ENCODE data around the gene LRTM2. TPM values are rescaled to one million over a fixed set of nuclear protein-coding genes. Genes with fewer than 3 reads are reported as not detected.

The LRTM2 gene
- total RNA-seq, 6 experiments from 2014 or later = not detected

DNA sequence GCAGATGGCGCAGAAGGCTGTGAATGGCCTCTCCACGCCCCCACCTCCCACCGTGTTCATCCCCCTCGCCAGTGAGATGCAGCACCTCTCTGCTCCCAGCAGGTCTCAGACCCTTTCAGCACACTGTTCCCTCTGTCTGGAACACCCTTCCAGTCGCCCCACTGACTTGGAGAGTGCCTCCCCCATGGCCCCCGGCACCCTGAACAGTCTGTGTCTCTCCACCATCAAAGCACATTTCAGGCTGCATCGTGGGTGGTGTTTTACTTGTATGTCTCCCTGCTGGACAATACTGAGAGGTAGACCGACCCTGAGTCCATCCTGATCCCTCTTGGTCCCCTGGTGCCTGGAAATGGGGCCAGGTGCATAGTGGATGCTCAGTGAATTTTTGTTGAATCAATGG, 63.1 kb downstream of the LRTM2 start:
- Mint-ChIP-seq H3K4me1 (ENCODE audit: low read depth) (no peaks in the 10 kb centered on the region), H3K4me3 (no peak overlapping the region), H3K27ac (no peak overlapping the region), H3K9me3 (no peaks in the 10 kb centered on the region), H3K36me3 (ENCODE audit: low read depth) (no peaks in the 10 kb centered on the region), H3K27me3 (ENCODE audit: insufficient read depth) (peaks cover 51% of the 10 kb centered on the region)
- TF ChIP-seq, protein P1, sequence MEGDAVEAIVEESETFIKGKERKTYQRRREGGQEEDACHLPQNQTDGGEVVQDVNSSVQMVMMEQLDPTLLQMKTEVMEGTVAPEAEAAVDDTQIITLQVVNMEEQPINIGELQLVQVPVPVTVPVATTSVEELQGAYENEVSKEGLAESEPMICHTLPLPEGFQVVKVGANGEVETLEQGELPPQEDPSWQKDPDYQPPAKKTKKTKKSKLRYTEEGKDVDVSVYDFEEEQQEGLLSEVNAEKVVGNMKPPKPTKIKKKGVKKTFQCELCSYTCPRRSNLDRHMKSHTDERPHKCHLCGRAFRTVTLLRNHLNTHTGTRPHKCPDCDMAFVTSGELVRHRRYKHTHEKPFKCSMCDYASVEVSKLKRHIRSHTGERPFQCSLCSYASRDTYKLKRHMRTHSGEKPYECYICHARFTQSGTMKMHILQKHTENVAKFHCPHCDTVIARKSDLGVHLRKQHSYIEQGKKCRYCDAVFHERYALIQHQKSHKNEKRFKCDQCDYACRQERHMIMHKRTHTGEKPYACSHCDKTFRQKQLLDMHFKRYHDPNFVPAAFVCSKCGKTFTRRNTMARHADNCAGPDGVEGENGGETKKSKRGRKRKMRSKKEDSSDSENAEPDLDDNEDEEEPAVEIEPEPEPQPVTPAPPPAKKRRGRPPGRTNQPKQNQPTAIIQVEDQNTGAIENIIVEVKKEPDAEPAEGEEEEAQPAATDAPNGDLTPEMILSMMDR (IDR thresholded peaks at IDR 0.05) = no peak
- no peak for DNase-seq

GRCh38 chr12:1884651-1885050, 64.3 kb downstream of the LRTM2 start:
- TF ChIP-seq, protein P1 (IDR thresholded peaks at IDR 0.05) = no peak
- H3K27me3 Mint-ChIP-seq (ENCODE audit: insufficient read depth) = peaks cover 46% of the 10 kb centered on the region
- H3K4me1 Mint-ChIP-seq (ENCODE audit: low read depth) = no peaks in the 10 kb centered on the region
- no peak overlapping the region for H3K27ac Mint-ChIP-seq
- DNase-seq = no peak
- no peaks in the 10 kb centered on the region for H3K9me3 Mint-ChIP-seq
- no peaks in the 10 kb centered on the region for H3K36me3 Mint-ChIP-seq (ENCODE audit: low read depth)
- H3K4me3 Mint-ChIP-seq = no peak overlapping the region

DNA sequence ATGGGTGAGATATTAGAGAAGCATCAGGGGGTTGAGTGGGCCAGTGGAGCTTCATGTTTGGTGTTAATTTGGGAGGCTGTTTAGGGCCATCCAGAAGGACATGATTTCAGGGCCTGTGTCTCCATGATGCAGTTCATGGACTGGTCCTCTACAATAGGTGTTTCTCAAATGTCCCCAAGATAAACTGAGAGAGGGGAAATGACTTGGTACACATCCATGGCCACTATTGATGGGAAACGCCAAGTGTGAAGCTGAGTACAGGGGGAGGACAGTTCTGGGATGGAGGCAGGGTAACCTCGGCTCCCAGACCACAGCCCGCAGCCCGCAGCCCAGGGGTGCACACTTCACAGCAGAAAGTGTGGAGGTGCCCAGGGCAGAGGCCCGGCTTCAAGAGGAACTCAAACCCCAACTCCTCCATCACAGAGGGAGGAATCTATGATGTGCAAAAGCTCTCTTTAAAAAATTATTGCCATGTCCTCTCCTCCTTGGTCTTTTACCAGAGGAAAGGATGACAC, 64.8 kb downstream of the LRTM2 start:
- H3K36me3 Mint-ChIP-seq (ENCODE audit: low read depth) = no peaks in the 10 kb centered on the region
- TF ChIP-seq, protein P1 (IDR thresholded peaks at IDR 0.05) = no peak
- no peaks in the 10 kb centered on the region for H3K4me1 Mint-ChIP-seq (ENCODE audit: low read depth)
- H3K27me3 Mint-ChIP-seq (ENCODE audit: insufficient read depth) = peaks cover 44% of the 10 kb centered on the region
- no peak overlapping the region for H3K4me3 Mint-ChIP-seq
- no peaks in the 10 kb centered on the region for H3K9me3 Mint-ChIP-seq
- no peak overlapping the region for H3K27ac Mint-ChIP-seq
- DNase-seq = no peak

DNA sequence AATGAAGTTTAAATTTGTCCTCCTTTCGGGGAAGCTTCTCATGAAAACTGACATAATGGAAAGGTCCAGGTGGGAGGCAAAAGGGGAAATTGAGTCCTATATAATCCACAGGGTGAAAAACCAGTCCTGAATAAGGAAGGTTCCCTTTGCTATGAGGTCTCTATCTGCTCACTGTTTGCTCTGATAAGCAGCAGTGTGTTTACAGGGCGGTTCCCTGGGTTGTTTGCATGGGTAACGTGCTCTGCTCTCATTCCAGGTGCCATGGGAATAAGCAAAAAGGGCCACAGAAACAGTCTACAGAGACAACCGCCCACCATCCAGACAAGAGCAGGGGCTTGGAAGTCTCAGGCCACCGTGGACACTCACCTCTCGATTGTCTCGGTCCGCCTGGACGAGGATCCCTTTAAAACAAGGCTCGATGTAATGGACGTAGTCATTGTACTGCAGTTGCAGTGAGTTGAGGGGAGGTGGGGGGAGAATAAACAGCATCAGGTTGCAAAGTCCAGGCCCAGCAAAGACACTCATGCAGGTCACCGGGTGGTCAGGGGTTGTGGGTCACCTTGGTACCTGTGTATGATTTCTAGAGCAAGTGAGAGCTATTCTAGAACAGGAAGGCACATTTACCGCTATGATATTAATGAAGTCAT, 65.4 kb downstream of the LRTM2 start:
- H3K27me3 Mint-ChIP-seq (ENCODE audit: insufficient read depth) = peaks cover 40% of the 10 kb centered on the region

More for the DNA sequence above, 65.4 kb downstream of the LRTM2 start:
- Mint-ChIP-seq H3K4me1 (ENCODE audit: low read depth) (no peaks in the 10 kb centered on the region), H3K4me3 (no peak overlapping the region), H3K9me3 (no peaks in the 10 kb centered on the region), H3K27ac (no peak overlapping the region), H3K36me3 (ENCODE audit: low read depth) (no peaks in the 10 kb centered on the region)
- no peak for DNase-seq
- TF ChIP-seq, protein P1 (IDR thresholded peaks at IDR 0.05) = no peak

Other genes starting within 250 kb of the LRTM2 start
- 1 to 10 TPM; 5.2 to 6.5 (median 5.4) TPM for gene FBXL14, start 226.0 kb upstream of the LRTM2 start, total RNA-seq (2021; fragmentation: NEBNext Ultra II Directional; extraction: Animal tissue kit (Norgen Biotek cat#: 25700))
- 100 to 1,000 TPM; 191 to 289 (median 200) TPM for gene WNT5B, start 191.3 kb upstream of the LRTM2 start, total RNA-seq (2021; fragmentation: NEBNext Ultra II Directional; extraction: Animal tissue kit (Norgen Biotek cat#: 25700))
- 10 to 100 TPM; 38.9 to 50.1 (median 44.9) TPM for gene ADIPOR2, start 129.5 kb upstream of the LRTM2 start, total RNA-seq (2021; fragmentation: NEBNext Ultra II Directional; extraction: Animal tissue kit (Norgen Biotek cat#: 25700))
- under 1 TPM in 4 of 6 experiments, not detected in 2; 0.07 to 0.26 (median 0.23) TPM for gene CACNA2D4, start 98.1 kb downstream of the LRTM2 start, total RNA-seq (2021; fragmentation: NEBNext Ultra II Directional; extraction: Animal tissue kit (Norgen Biotek cat#: 25700))
- gene DCP1B, start 183.9 kb downstream of the LRTM2 start, total RNA-seq (2021; fragmentation: NEBNext Ultra II Directional; extraction: Animal tissue kit (Norgen Biotek cat#: 25700)) = 10 to 100 TPM; 12.6 to 16.4 (median 14.5) TPM
- gene CACNA1C, start 232.4 kb downstream of the LRTM2 start, total RNA-seq (2021; fragmentation: NEBNext Ultra II Directional; extraction: Animal tissue kit (Norgen Biotek cat#: 25700)) = 10 to 100 TPM in 4 of 6 experiments, 1 to 10 TPM in 2; 6.7 to 11.5 (median 10.6) TPM